Body of pancreas (tissue), 4 donors: ENCODE results near the gene USP2. TPM values are rescaled to one million over a fixed set of nuclear protein-coding genes. Genes with fewer than 3 reads are reported as not detected.
A peak's percentile ranks its signal among the peaks of the same experiment; 100 is the strongest.

Experiments
- ATAC-seq: fragments of 150-250 bp; one replicate; pipeline ENCODE4 v1.9.1; 2016
- DNase-seq, 4 donors: peaks; one replicate each; pipeline ENCODE4 v3.0.0-alpha.2; 2019
- H3K27ac ChIP-seq, 4 donors: fragments of 200-600 bp; sonication (generic); 1 replicate in 3 of 4; 2 replicates in 1 of 4; pipeline versions ENCODE4 v1.5.1 to v1.6.1; 2016 to 2019; ENCODE audit warnings: mild to moderate bottlenecking in 1 of 4, mixed read lengths in 1 of 4, moderate library complexity in 1 of 4
- H3K27me3 ChIP-seq, 2 donors: fragments of 200-600 bp; sonication (generic); one replicate each; pipeline ENCODE4 v1.6.0; 2016; ENCODE audit warnings: mild to moderate bottlenecking in 1 of 2
- H3K36me3 ChIP-seq, 2 donors: fragments of 200-600 bp; sonication (generic); replicated peaks in 1 of 2; 2 replicates each; pipeline ENCODE4 v1.5.1; 2016; ENCODE audit warnings: low read depth in 2 of 2; ENCODE audit not compliant: insufficient read depth in 1 of 2
- H3K4me1 ChIP-seq: fragments of 200-600 bp; sonication (generic); one replicate; pipeline ENCODE4 v1.6.0; 2016
- H3K4me3 ChIP-seq, 2 donors: fragments of 200-600 bp; sonication (generic); 1 replicate in 1 of 2; 2 replicates in 1 of 2; pipeline ENCODE4 v1.5.1; 2016 to 2019
- H3K9me3 ChIP-seq, 3 donors: fragments of 200-600 bp; sonication (generic); 1 replicate in 2 of 3; 2 replicates in 1 of 3; pipeline ENCODE4 v1.5.1; 2016
- POLR2A ChIP-seq, 3 donors: fragments of 450-650 bp; IDR thresholded peaks; one replicate each; pipeline ENCODE4 v1.6.1; 2016; ENCODE audit warnings: antibody characterized with exemption in 3 of 3, mild to moderate bottlenecking in 2 of 3
- WGBS, 2 donors: methylation state at CpG; one replicate each; pipeline ENCODE4 v1.1.5; 2017; 5-methylcytosine and 5-hydroxymethylcytosine counted together
- intact Hi-C: fragments of 100-400 bp; cut with DNase I; formaldehyde crosslinking; loops from one replicate; pipeline ENCODE4 v1.15.1; 2023
- microRNA-seq, 2 donors: library from miRNA; unstranded; fragments of <30 nt; microRNA quantifications; one replicate each; pipeline ENCODE4, GENCODE V29; 2016; ENCODE audit warnings: borderline number of aligned reads in 2 of 2, borderline replicate concordance in 2 of 2
- small RNA-seq: library from RNA; depleted of rRNA; stranded (forward); fragments of <200 nt; gene quantifications from one replicate; pipeline ENCODE3, GENCODE V24; 2016
- total RNA-seq, 2 donors: library from RNA; depleted of rRNA; stranded (reverse); fragments of >200 nt; gene quantifications; one replicate each; pipeline ENCODE4 v1.1.0, GENCODE V29; 2016
- TF ChIP-seq, protein P1 (sequence below), 7 experiments: fragments of 450-650 bp in 4 of 7; fragments of 200-600 bp in 3 of 7; sonication (generic) in 3 of 7; IDR thresholded peaks; one replicate each; pipeline ENCODE4 v1.5.1; 2016 to 2019; ENCODE audit warnings: antibody characterized with exemption in 7 of 7

Gene USP2
- total RNA-seq, 2 donors from 2014 or later = 3.9 to 19.4 TPM

DNA sequence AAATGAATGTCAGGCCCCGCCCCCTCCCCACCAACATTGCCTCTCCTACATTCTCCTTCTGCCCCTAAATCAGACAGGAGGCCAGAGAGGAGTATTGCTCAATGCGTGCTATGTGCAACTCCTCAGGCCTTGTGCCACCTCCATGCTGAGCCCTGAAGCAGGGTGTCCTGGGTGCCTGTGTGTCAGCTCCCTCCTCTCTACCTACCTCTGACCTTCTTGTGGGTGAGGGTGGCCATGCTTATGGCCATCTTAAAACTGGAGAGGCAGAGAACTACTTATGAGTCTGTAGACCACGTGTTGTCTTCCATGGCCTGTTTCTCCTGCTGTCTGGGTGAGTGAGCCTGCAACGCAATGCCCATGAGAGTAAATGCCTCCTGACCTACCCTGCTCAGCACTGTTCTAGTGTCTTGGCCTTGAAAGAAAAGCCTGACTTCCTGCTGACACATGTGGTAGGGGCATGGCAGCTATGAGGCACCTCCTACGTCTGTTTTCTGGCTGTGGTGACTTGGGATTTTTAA lies 75.1 kb downstream of the USP2 start:
- no peaks in the 10 kb centered on the region for H3K9me3 ChIP-seq
- ATAC-seq = peak; percentile 40
- intact Hi-C loops = no loop called here
- no peak overlapping the region for H3K27ac ChIP-seq
- no peaks in the 10 kb centered on the region for H3K4me1 ChIP-seq
- no peaks in the 10 kb centered on the region for H3K27me3 ChIP-seq
- WGBS, 2 donors = 69 to 78% methylated on average over 5 of the region's 5 CpGs
- no peak for TF ChIP-seq POLR2A (IDR thresholded peaks at IDR 0.05)
- TF ChIP-seq, protein P1, sequence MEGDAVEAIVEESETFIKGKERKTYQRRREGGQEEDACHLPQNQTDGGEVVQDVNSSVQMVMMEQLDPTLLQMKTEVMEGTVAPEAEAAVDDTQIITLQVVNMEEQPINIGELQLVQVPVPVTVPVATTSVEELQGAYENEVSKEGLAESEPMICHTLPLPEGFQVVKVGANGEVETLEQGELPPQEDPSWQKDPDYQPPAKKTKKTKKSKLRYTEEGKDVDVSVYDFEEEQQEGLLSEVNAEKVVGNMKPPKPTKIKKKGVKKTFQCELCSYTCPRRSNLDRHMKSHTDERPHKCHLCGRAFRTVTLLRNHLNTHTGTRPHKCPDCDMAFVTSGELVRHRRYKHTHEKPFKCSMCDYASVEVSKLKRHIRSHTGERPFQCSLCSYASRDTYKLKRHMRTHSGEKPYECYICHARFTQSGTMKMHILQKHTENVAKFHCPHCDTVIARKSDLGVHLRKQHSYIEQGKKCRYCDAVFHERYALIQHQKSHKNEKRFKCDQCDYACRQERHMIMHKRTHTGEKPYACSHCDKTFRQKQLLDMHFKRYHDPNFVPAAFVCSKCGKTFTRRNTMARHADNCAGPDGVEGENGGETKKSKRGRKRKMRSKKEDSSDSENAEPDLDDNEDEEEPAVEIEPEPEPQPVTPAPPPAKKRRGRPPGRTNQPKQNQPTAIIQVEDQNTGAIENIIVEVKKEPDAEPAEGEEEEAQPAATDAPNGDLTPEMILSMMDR (IDR thresholded peaks at IDR 0.05) = no peak
- DNase-seq = peak in 1 of 4 donors; percentile 13
- no peak overlapping the region for H3K4me3 ChIP-seq
- no peaks in the 10 kb centered on the region for H3K36me3 ChIP-seq

DNA sequence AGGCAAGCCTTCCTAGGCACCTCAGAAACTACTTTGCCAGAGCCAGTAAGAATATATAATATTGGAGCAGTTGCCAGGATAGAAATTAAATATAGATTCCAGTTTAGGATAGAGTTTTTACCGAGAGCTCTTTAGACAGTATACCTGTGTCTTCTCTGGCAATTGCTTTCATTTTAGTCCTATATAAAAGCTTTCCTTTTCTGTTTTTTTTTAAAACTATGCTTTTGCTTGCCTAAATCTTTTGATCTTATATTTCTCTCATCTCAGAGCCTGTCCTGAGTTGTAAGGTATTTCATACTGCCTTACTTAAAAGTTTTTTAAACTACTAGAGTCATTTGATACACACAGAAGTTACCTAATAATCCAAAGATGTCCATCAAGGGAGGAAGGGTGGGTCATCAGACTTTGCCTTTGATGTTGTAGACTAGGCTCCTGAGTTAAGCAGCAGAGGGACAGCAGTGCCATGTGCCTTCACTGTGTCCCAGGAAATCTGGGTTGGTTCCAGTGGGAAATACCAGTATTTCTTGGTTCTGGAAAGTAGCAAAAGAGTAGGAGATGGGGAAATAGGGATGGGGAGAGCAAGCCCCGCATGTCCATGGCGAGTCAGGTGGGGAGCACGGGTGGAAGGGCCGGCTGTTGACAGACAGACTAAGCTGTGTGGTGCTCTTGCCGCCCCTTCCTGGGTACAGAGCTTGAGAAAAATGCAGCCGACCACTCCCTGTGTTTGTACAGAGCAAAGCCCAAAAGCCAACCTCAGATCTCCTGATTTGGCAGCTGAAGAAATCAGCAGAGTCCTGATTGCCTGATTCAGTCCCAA lies 75.7 kb downstream of the USP2 start:
- TF ChIP-seq POLR2A (IDR thresholded peaks at IDR 0.05) = no peak
- TF ChIP-seq, protein P1 (IDR thresholded peaks at IDR 0.05) = no peak
- intact Hi-C loops = no loop called here
- H3K36me3 ChIP-seq = no peaks in the 10 kb centered on the region
- no peak overlapping the region for H3K27ac ChIP-seq
- H3K4me1 ChIP-seq = no peaks in the 10 kb centered on the region
- DNase-seq = no peak
- WGBS, 2 donors = 90 to 94% methylated on average over 7 of the region's 7 CpGs
- H3K9me3 ChIP-seq = no peaks in the 10 kb centered on the region
- H3K27me3 ChIP-seq = no peaks in the 10 kb centered on the region
- no peak for ATAC-seq
- no peak overlapping the region for H3K4me3 ChIP-seq

Small RNA genes lying within 50 kb of the gene (microRNA-seq; reads per million reads assigned to microRNA genes)
- 0 to 0.47 reads per million in 2 donors for gene MIR6756

Small RNA genes lying within 50 kb of the gene (small RNA-seq; reads per million reads assigned to genes)
- gene AP003396.4 (not detected), gene RF01225 (not detected)

Other genes with a start within 250 kb of the USP2 start
- gene ABCG4, start 232.6 kb downstream of the USP2 start, total RNA-seq = under 1 TPM in 1 of 2 donors, not detected in 1; 0.33 TPM
- 10 to 100 TPM in 1 of 2 donors, 1 to 10 TPM in 1; 9.3 to 30.7 TPM for gene NLRX1, start 213.0 kb downstream of the USP2 start, total RNA-seq
- gene NHERF4, start 196.2 kb downstream of the USP2 start, total RNA-seq = 1 to 10 TPM in 1 of 2 donors, not detected in 1; 3.6 TPM
- gene CBL, start 175.4 kb downstream of the USP2 start, total RNA-seq = 1 to 10 TPM; 3.0 to 6.5 TPM
- gene MCAM, start 64.6 kb downstream of the USP2 start, total RNA-seq = 100 to 1,000 TPM in 1 of 2 donors, 10 to 100 TPM in 1; 75.0 to 205 TPM
- gene RNF26, start 47.2 kb downstream of the USP2 start, total RNA-seq = 1 to 10 TPM; 5.7 to 9.2 TPM
- 10 to 100 TPM; 28.8 to 54.1 TPM for gene C1QTNF5, start 40.8 kb downstream of the USP2 start, total RNA-seq
- gene MFRP, start 35.0 kb downstream of the USP2 start, total RNA-seq = under 1 TPM in 1 of 2 donors, not detected in 1; 0.52 TPM
- gene THY1, start 41.5 kb upstream of the USP2 start, total RNA-seq = 1 to 10 TPM; 6.9 to 9.9 TPM